Nephron progenitor cell (in vitro differentiated cells): ENCODE data around the gene ZFHX3.

Source experiments
- DNase-seq: peaks from one replicate; pipeline ENCODE4 v3.0.0; 2021
- H3K27ac Mint-ChIP-seq: 2 replicates; pipeline ENCODE4 v1.8.0; 2021; ENCODE audit warnings: mild to moderate bottlenecking, moderate library complexity, mixed read lengths
- H3K27me3 Mint-ChIP-seq: 2 replicates; pipeline ENCODE4 v1.8.0; 2021; ENCODE audit warnings: mild to moderate bottlenecking, low read depth, mixed read lengths; ENCODE audit not compliant: poor library complexity
- H3K36me3 Mint-ChIP-seq: 2 replicates; pipeline ENCODE4 v1.8.0; 2021; ENCODE audit warnings: low read depth, mixed read lengths
- H3K4me1 Mint-ChIP-seq: 2 replicates; pipeline ENCODE4 v1.8.0; 2021; ENCODE audit warnings: mixed read lengths
- H3K4me3 Mint-ChIP-seq: 2 replicates; pipeline ENCODE4 v1.8.0; 2021; ENCODE audit warnings: mild to moderate bottlenecking, moderate library complexity, mixed read lengths
- H3K9me3 Mint-ChIP-seq: 2 replicates; pipeline ENCODE4 v1.8.0; 2021; ENCODE audit warnings: mild to moderate bottlenecking, moderate library complexity, mixed read lengths
- CTCF ChIP-seq: fragments of 200-600 bp; sonication (generic); IDR thresholded peaks from 2 replicates; pipeline ENCODE4 v1.5.0; 2021; ENCODE audit warnings: antibody characterized with exemption

ZFHX3 gene

GRCh38 chr16:73053364-73054124 is 5.6 kb upstream of the ZFHX3 start:
- Mint-ChIP-seq H3K27me3 (peaks cover 3% of the 10 kb centered on the region), H3K4me1 (no peaks in the 10 kb centered on the region), H3K4me3 (no peak overlapping the region), H3K9me3 (no peaks in the 10 kb centered on the region), H3K27ac (no peak overlapping the region), H3K36me3 (no peaks in the 10 kb centered on the region)
- TF ChIP-seq CTCF, result no peak
- DNase-seq, result no peak

GRCh38 chr16:73053038-73053363 is 5.1 kb upstream of the ZFHX3 start:
- Mint-ChIP-seq H3K9me3 (no peaks in the 10 kb centered on the region), H3K27me3 (peaks cover 3% of the 10 kb centered on the region), H3K4me3 (no peak overlapping the region), H3K4me1 (no peaks in the 10 kb centered on the region), H3K27ac (no peak overlapping the region), H3K36me3 (no peaks in the 10 kb centered on the region)
- TF ChIP-seq CTCF, result no peak
- no peak for DNase-seq

- no peak for TF ChIP-seq CTCF
- no peaks in the 10 kb centered on the region for H3K9me3 Mint-ChIP-seq
- H3K4me3 Mint-ChIP-seq, result no peak overlapping the region
- no peaks in the 10 kb centered on the region for H3K4me1 Mint-ChIP-seq
- H3K27ac Mint-ChIP-seq, result no peak overlapping the region
- peaks cover 3% of the 10 kb centered on the region for H3K27me3 Mint-ChIP-seq
- DNase-seq, result no peak
- H3K36me3 Mint-ChIP-seq, result no peaks in the 10 kb centered on the region
These were observed 4.6 kb upstream of the ZFHX3 start for GRCh38 chr16:73052576-73052975.

DNA sequence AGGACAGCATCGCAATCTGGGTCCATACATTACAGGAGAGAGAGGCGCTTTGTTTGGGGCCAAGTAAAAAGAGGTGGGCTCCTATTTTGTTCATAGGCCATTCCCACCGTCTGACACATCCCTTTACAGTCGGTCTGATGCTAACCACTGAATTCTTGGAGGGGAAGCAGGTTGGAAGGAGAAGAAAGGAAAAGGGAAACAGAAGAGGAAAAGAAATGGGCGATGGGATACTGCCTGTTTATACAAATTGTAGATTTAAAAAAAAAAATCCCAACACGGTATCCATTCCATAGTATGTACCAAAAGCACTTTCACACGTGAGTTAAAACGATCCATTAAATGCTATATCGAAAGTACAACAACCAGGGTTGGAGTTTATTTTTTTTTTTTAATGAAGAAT is 4.0 kb upstream of the ZFHX3 start:
- H3K9me3 Mint-ChIP-seq, result no peaks in the 10 kb centered on the region
- peaks cover 6% of the 10 kb centered on the region for H3K4me1 Mint-ChIP-seq
- no peak overlapping the region for H3K27ac Mint-ChIP-seq
- no peaks in the 10 kb centered on the region for H3K36me3 Mint-ChIP-seq
- H3K27me3 Mint-ChIP-seq, result no peaks in the 10 kb centered on the region
- TF ChIP-seq CTCF, result no peak
- DNase-seq, result no peak
- no peak overlapping the region for H3K4me3 Mint-ChIP-seq

DNA sequence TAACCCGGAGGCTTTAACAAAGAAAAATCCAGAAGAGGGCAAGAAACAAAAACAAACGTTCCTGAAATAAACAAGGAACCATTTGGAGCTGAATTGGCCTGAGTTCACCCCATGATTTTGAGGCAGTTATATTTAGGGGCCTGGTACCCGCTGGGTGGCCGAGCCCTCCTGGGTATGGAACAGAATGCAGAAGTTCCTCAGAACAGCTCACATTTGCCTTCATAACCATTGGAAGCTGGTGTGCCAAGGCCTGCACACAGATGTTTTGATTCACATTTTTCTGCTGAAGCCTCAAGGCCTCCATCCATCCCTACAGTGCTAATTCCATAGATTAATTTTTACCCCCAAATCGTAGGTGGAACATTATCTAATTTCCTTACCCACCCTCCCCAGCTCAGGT is 3.3 kb upstream of the ZFHX3 start:
- TF ChIP-seq CTCF, result no peak
- no peaks in the 10 kb centered on the region for H3K36me3 Mint-ChIP-seq
- no peak for DNase-seq
- H3K4me1 Mint-ChIP-seq, result peaks cover 13% of the 10 kb centered on the region
- H3K4me3 Mint-ChIP-seq, result no peak overlapping the region
- H3K27ac Mint-ChIP-seq, result no peak overlapping the region
- no peaks in the 10 kb centered on the region for H3K9me3 Mint-ChIP-seq
- H3K27me3 Mint-ChIP-seq, result no peaks in the 10 kb centered on the region
